ENCODE results near the gene ECM1. TPM values are rescaled to one million over a fixed set of nuclear protein-coding genes. Genes with fewer than 3 reads are reported as not detected.

Gene ECM1
- total and polyA plus RNA-seq, 2 donors (not counting 3 experiments of a cell fraction or from before 2014, with no cell fraction given) = 7.2 to 16.6 TPM

DNA sequence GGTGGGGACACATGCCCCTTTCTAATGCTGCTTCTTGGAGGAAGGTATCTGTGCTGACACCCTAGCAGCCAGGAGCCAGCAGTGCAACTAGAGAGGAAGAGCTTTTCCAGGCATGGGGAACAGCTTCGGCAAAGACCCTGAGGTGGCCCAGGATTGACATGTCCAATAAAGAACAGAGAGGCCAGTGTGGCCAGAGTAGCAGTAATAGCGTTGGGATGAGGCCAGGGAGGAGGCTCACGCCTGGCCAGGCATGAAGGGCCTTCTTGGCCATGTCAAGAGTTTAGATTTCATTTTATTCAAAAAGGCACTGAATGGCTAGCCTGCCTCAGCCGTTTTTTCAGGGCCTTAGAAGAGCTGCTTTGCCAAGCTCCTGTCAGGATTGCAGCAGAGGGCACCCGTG, 25.0 kb downstream of the ECM1 start:
- CTCF ChIA-PET = interaction anchor here (0.6 to 3.7 kb wide), 33 partner anchors 9 to 463 kb away, joined by 3 to 24 read pairs (median 4); partner anchors contain the start of genes ADAMTSL4, C1orf54, ECM1 and FALEC
- Histone ChIP-seq H3K27ac (ENCODE audit: insufficient read depth, low read depth, low read length) (no peak overlapping the region), H3K4me1 (ENCODE audit: control insufficient read depth, extremely low read depth, insufficient read depth, low read length) (no peaks in the 10 kb centered on the region), H3K9ac (replicated peaks; ENCODE audit: extremely low read depth, insufficient read depth, low read length) (no peak overlapping the region), H3K9me1 (replicated peaks; ENCODE audit: control insufficient read depth, extremely low read depth, insufficient read depth, low read length) (no peaks in the 10 kb centered on the region), H3K36me3 (ENCODE audit: control insufficient read depth in 2 of 2, extremely low read depth in 1 of 2, insufficient read depth in 2 of 2, low read length in 2 of 2) (no peaks in the 10 kb centered on the region), H3K27me3 (ENCODE audit: control insufficient read depth in 2 of 2, insufficient read depth in 2 of 2, low read length in 2 of 2) (no peaks in the 10 kb centered on the region), H4K20me1 (replicated peaks; ENCODE audit: control insufficient read depth, extremely low read depth, insufficient read depth, low read length) (no peaks in the 10 kb centered on the region), H3K79me2 (ENCODE audit: control insufficient read depth, insufficient read depth, low read length) (no peaks in the 10 kb centered on the region), H3K4me2 (ENCODE audit: insufficient read depth, low read length) (no peak overlapping the region), H3K4me3 (replicated peaks in 1 of 3; ENCODE audit: insufficient read depth in 1 of 3, low read depth in 1 of 3, low read length in 3 of 3) (no peak overlapping the region), H3K9me3 (replicated peaks; ENCODE audit: control insufficient read depth, insufficient read depth, low read length) (no peaks in the 10 kb centered on the region), H2AFZ (ENCODE audit: low read depth, low read length) (no peak overlapping the region)
- intact Hi-C loops (cut with micrococcal nuclease) (loop anchor here (1.0 to 2.0 kb wide), 4 partner anchors 18 to 278 kb away; partner anchors contain the start of genes FALEC and TARS2), dilution Hi-C loops (cut with MboI; ENCODE audit: extremely low pct_ligation_motif_present, low sequenced_read_pairs) (no loop called here)
- no peak for TF ChIP-seq EZH2 (IDR thresholded peaks at IDR 0.05; ENCODE audit: borderline replicate concordance, low read depth, low read length, severe bottlenecking)
- no peak for TF ChIP-seq JUN (IDR thresholded peaks at IDR 0.05; ENCODE audit: borderline replicate concordance, insufficient read depth, insufficient read length, low read depth)
- TF ChIP-seq MAX (IDR thresholded peaks at IDR 0.05; ENCODE audit: insufficient read depth, insufficient read length) = no peak
- no peak for TF ChIP-seq POLR2A (IDR thresholded peaks at IDR 0.05; ENCODE audit: low read depth, low read length)
- TF ChIP-seq GATA2 (IDR thresholded peaks at IDR 0.05; ENCODE audit: insufficient read depth, insufficient read length, low read depth, low read length) = no peak
- no peak for TF ChIP-seq FOS (IDR thresholded peaks at IDR 0.05; ENCODE audit: borderline replicate concordance, insufficient read depth, low read length)
- no peak for FAIRE-seq
- POLR2A ChIA-PET = no interaction called here
- DNase-seq (ENCODE audit: low read depth, low spot score) = no peak
- no TSS peak for BruUV-seq (replicated peaks)

GRCh38 chr1:150534002-150534401, 26.1 kb downstream of the ECM1 start:
- no peaks in the 10 kb centered on the region for H4K20me1 ChIP-seq (replicated peaks; ENCODE audit: control insufficient read depth, extremely low read depth, insufficient read depth, low read length)
- H3K27me3 ChIP-seq (ENCODE audit: control insufficient read depth in 2 of 2, insufficient read depth in 2 of 2, low read length in 2 of 2) = no peaks in the 10 kb centered on the region
- H3K4me1 ChIP-seq (ENCODE audit: control insufficient read depth, extremely low read depth, insufficient read depth, low read length) = no peaks in the 10 kb centered on the region
- dilution Hi-C loops (cut with MboI; ENCODE audit: extremely low pct_ligation_motif_present, low sequenced_read_pairs) = no loop called here
- BruUV-seq (replicated peaks) = no TSS peak
- TF ChIP-seq EZH2 (IDR thresholded peaks at IDR 0.05; ENCODE audit: borderline replicate concordance, low read depth, low read length, severe bottlenecking) = no peak
- TF ChIP-seq JUN (IDR thresholded peaks at IDR 0.05; ENCODE audit: borderline replicate concordance, insufficient read depth, insufficient read length, low read depth) = no peak
- TF ChIP-seq POLR2A (IDR thresholded peaks at IDR 0.05; ENCODE audit: low read depth, low read length) = no peak
- FAIRE-seq = no peak
- no peaks in the 10 kb centered on the region for H3K9me1 ChIP-seq (replicated peaks; ENCODE audit: control insufficient read depth, extremely low read depth, insufficient read depth, low read length)
- ChIA-PET POLR2A (no interaction called here), CTCF (interaction anchor here (1.1 to 3.7 kb wide), 5 partner anchors 10 to 70 kb away, joined by 3 to 24 read pairs (median 19); partner anchors contain the start of genes ADAMTSL4 and FALEC)
- H3K4me2 ChIP-seq (ENCODE audit: insufficient read depth, low read length) = no peak overlapping the region
- no peak overlapping the region for H3K9ac ChIP-seq (replicated peaks; ENCODE audit: extremely low read depth, insufficient read depth, low read length)
- H3K4me3 ChIP-seq (replicated peaks in 1 of 3; ENCODE audit: insufficient read depth in 1 of 3, low read depth in 1 of 3, low read length in 3 of 3) = no peak overlapping the region
- intact Hi-C loops (cut with micrococcal nuclease) = no loop called here
- no peak overlapping the region for H3K27ac ChIP-seq (ENCODE audit: insufficient read depth, low read depth, low read length)
- no peak overlapping the region for H2AFZ ChIP-seq (ENCODE audit: low read depth, low read length)
- H3K9me3 ChIP-seq (replicated peaks; ENCODE audit: control insufficient read depth, insufficient read depth, low read length) = no peaks in the 10 kb centered on the region
- no peaks in the 10 kb centered on the region for H3K36me3 ChIP-seq (ENCODE audit: control insufficient read depth in 2 of 2, extremely low read depth in 1 of 2, insufficient read depth in 2 of 2, low read length in 2 of 2)
- H3K79me2 ChIP-seq (ENCODE audit: control insufficient read depth, insufficient read depth, low read length) = no peaks in the 10 kb centered on the region
- no peak for DNase-seq (ENCODE audit: low read depth, low spot score)
